SU-DHL-6 (cell line): Measurements from ENCODE around the gene EWSR1.

Source experiments
- H2AFZ ChIP-seq: fragments of 200-600 bp; sonication (generic); 2 replicates; pipeline ENCODE4 v1.6.1; 2014; ENCODE audit warnings: low read depth, mild to moderate bottlenecking, moderate library complexity, mixed read lengths, antibody characterized with exemption, low read length; ENCODE audit not compliant: severe bottlenecking
- H3F3A ChIP-seq: fragments of 200-600 bp; shearing (Covaris generic); 2 replicates; pipeline ENCODE4 v1.6.0; 2016; ENCODE audit warnings: antibody characterized with exemption, mild to moderate bottlenecking; ENCODE audit not compliant: insufficient read depth
- H3K27ac ChIP-seq: fragments of 200-600 bp; sonication (generic); 2 replicates; pipeline ENCODE4 v1.5.1; 2016; ENCODE audit warnings: low read depth, mild to moderate bottlenecking, low read length, moderate library complexity, mixed read lengths
- H3K27me3 ChIP-seq: fragments of 200-600 bp; sonication (generic), shearing (Covaris generic); 2 replicates; pipeline ENCODE4 v1.6.0; 2014; ENCODE audit warnings: mild to moderate bottlenecking, low read length
- H3K36me3 ChIP-seq: fragments of 200-600 bp; sonication (generic); 2 replicates; pipeline ENCODE4 v1.6.1; 2014; ENCODE audit warnings: mild to moderate bottlenecking, low read length, mixed read lengths
- H3K4me2 ChIP-seq: fragments of 300-600, 200-600 bp; shearing (Covaris generic), sonication (generic); 2 replicates; pipeline ENCODE4 v1.6.0; 2014; ENCODE audit warnings: low read length, low read depth, mild to moderate bottlenecking; ENCODE audit not compliant: poor library complexity, severe bottlenecking
- H3K4me3 ChIP-seq: fragments of 200-600 bp; sonication (generic); 2 replicates; pipeline ENCODE4 v1.5.1; 2014; ENCODE audit warnings: antibody characterized with exemption, low read length, mild to moderate bottlenecking, mixed read lengths; ENCODE audit not compliant: insufficient read depth, poor library complexity, severe bottlenecking
- H3K79me2 ChIP-seq: fragments of 200-600 bp; sonication (generic); 2 replicates; pipeline ENCODE4 v1.6.1; 2014; ENCODE audit warnings: mild to moderate bottlenecking, low read length, moderate library complexity; ENCODE audit not compliant: insufficient read depth
- H3K9ac ChIP-seq: fragments of 200-600 bp; sonication (generic); 2 replicates; pipeline ENCODE4 v1.7.0; 2014; ENCODE audit warnings: mild to moderate bottlenecking, low read length
- H3K9me2 ChIP-seq: fragments of 200-600 bp; sonication (generic); replicated peaks from 2 replicates; pipeline ENCODE4 v1.6.1; 2014; ENCODE audit warnings: low read length; ENCODE audit not compliant: insufficient read depth
- H3K9me3 ChIP-seq: fragments of 200-600 bp; sonication (generic); 2 replicates; pipeline ENCODE4 v1.6.1; 2014; ENCODE audit warnings: low read length, mixed read lengths; ENCODE audit not compliant: insufficient read depth
- H4K20me1 ChIP-seq: fragments of 200-600 bp; sonication (generic); 2 replicates; pipeline ENCODE4 v1.6.1; 2014; ENCODE audit warnings: low read depth, mild to moderate bottlenecking, antibody characterized with exemption, low read length, moderate library complexity, mixed read lengths
- EZH2phosphoT487 ChIP-seq: fragments of 200-600 bp; sonication (generic), shearing (Covaris generic); conservative IDR thresholded peaks from 2 replicates; pipeline ENCODE4 v1.6.1; 2018; ENCODE audit warnings: mild to moderate bottlenecking, antibody characterized with exemption, low read length, moderate library complexity, mixed read lengths
- TF ChIP-seq, protein P1 (sequence below): fragments of 200-600 bp; sonication (generic); IDR thresholded peaks from one replicate; pipeline ENCODE4 v1.5.1; 2017; ENCODE audit warnings: antibody characterized with exemption, mild to moderate bottlenecking, low read length, moderate library complexity; ENCODE audit not compliant: insufficient read depth, poor library complexity, severe bottlenecking

EWSR1 gene

DNA sequence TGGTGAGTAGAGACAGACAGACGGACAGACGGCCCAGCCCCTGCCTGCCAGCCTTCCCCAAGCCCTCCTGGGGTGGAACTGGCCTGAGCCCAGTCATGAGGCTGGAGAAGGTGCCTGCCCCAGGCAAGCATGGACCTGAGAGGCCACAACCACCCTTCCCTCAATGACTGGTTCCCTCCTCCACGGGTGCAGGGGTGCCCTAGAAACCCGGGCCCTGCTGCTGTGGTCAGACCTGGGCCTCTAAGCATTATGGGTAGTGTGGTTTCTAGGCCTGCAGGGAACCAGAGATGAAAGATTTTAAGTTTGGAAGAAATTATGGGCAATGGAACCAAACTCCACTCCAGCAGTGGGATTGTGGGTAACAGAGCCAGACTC, 13.8 kb upstream of the EWSR1 start:
- Histone ChIP-seq H3K4me3 (no peak overlapping the region), H2AFZ (no peak overlapping the region), H3K36me3 (no peaks in the 10 kb centered on the region), H3K9ac (no peak overlapping the region), H4K20me1 (no peaks in the 10 kb centered on the region), H3K27me3 (no peaks in the 10 kb centered on the region), H3K9me2 (no peaks in the 10 kb centered on the region), H3K9me3 (no peaks in the 10 kb centered on the region), H3K79me2 (no peaks in the 10 kb centered on the region), H3F3A (no peaks in the 10 kb centered on the region), H3K4me2 (no peak overlapping the region), H3K27ac (no peak overlapping the region)
- no peak for TF ChIP-seq EZH2phosphoT487

DNA sequence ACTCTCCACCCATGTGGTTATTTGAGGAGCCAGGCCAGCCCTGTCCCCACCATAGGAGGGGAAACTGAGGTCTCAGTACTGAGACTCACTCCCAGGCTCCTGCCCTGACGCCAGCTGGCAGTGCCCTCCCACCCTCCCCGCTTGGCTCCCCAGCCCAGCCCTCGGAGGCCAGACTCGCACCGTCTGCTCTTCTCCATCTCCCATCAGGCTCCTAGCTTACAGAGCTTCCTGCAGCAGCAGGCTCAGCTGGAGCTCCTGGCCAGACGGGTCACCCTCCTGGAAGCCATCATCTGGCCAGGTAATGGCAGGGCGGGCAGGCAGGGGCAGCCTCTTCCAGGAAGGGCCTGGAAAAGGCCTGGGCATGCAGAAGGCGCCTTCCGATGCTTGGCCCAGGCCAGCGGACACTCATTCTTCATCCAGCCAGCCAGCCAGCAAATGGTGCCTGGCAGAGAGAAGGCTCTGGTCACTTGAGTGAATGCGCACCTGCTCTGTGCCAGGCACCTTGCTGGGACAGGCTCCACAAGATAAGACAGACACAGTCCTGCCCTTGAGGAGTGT, 12.9 kb upstream of the EWSR1 start:
- Histone ChIP-seq H3K4me3 (no peak overlapping the region), H3K79me2 (no peaks in the 10 kb centered on the region), H4K20me1 (no peaks in the 10 kb centered on the region), H3K27me3 (no peaks in the 10 kb centered on the region), H3K36me3 (no peaks in the 10 kb centered on the region), H2AFZ (no peak overlapping the region), H3K9me3 (no peaks in the 10 kb centered on the region), H3K4me2 (no peak overlapping the region), H3K27ac (no peak overlapping the region), H3K9ac (no peak overlapping the region), H3K9me2 (no peaks in the 10 kb centered on the region), H3F3A (no peaks in the 10 kb centered on the region)
- TF ChIP-seq, protein P1, sequence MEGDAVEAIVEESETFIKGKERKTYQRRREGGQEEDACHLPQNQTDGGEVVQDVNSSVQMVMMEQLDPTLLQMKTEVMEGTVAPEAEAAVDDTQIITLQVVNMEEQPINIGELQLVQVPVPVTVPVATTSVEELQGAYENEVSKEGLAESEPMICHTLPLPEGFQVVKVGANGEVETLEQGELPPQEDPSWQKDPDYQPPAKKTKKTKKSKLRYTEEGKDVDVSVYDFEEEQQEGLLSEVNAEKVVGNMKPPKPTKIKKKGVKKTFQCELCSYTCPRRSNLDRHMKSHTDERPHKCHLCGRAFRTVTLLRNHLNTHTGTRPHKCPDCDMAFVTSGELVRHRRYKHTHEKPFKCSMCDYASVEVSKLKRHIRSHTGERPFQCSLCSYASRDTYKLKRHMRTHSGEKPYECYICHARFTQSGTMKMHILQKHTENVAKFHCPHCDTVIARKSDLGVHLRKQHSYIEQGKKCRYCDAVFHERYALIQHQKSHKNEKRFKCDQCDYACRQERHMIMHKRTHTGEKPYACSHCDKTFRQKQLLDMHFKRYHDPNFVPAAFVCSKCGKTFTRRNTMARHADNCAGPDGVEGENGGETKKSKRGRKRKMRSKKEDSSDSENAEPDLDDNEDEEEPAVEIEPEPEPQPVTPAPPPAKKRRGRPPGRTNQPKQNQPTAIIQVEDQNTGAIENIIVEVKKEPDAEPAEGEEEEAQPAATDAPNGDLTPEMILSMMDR, result no peak
- no peak for TF ChIP-seq EZH2phosphoT487

DNA sequence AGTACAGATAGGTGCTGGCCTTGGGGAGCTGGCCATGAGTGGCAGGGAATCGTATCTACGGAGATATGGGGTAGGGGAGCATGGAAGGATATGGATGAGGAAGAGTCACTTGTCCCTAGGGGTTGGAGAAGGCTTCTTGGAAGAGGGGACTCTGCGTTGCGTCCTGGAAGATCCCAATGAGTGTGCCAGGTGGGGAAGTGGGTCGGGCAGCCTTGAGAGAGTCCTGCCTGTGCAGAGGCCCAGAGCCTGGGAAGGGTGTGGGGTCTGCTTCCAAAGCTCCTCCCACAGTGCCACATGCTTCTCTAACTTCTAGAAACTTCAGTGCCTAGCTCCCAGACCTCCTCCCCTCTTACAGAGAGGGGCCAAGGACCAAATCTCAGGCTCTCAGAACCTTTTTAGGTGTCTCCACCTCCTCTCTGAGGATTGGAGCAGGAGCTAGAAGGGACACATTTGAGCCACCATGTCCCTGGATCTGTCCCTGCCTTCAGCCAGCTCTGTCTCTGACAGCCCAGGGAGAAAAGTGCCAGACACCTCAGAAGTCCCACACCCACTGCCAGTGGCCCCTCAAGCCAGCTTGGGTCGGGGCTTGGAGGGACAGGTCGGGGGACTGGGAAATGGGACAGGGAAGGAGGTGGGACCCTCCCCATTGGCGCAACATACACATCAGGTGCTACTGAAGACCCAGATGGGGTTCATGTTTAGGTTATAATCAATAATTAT, 11.3 kb upstream of the EWSR1 start:
- no peak overlapping the region for H3K4me3 ChIP-seq
- H3K9me2 ChIP-seq, result no peaks in the 10 kb centered on the region
- H2AFZ ChIP-seq, result no peak overlapping the region
- no peaks in the 10 kb centered on the region for H3K9me3 ChIP-seq
- H4K20me1 ChIP-seq, result no peaks in the 10 kb centered on the region
- H3K36me3 ChIP-seq, result no peaks in the 10 kb centered on the region
- no peaks in the 10 kb centered on the region for H3K27me3 ChIP-seq
- TF ChIP-seq EZH2phosphoT487, result no peak
- TF ChIP-seq, protein P1, result no peak
- H3K79me2 ChIP-seq, result no peaks in the 10 kb centered on the region
- no peak overlapping the region for H3K9ac ChIP-seq
- H3K27ac ChIP-seq, result no peak overlapping the region
- H3F3A ChIP-seq, result no peaks in the 10 kb centered on the region
- no peak overlapping the region for H3K4me2 ChIP-seq

DNA sequence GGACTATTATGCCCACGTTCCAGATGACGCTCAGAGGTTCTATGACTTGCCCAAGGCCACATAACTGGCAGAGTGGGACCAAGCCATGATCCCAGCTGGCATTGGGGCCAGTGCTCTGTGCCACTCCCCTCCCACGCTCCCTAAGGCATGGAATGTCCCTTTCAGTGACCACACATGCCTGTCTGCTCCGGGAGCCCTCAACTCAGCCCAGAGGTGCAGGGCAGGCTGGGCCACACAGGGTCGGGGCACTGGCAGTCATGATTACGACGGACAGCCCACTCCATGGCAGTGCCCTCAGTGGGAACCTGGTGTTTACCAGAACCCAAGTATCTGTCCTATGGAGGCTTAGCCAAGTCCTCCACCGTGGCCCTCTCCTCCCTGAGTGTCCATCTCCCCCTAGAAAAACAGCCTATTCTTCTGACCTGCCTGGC, 10.3 kb upstream of the EWSR1 start:
- TF ChIP-seq EZH2phosphoT487, result no peak
- TF ChIP-seq, protein P1, result no peak
- no peaks in the 10 kb centered on the region for H3K9me3 ChIP-seq
- no peak overlapping the region for H3K4me3 ChIP-seq
- no peak overlapping the region for H3K27ac ChIP-seq
- no peaks in the 10 kb centered on the region for H4K20me1 ChIP-seq
- no peaks in the 10 kb centered on the region for H3F3A ChIP-seq
- no peaks in the 10 kb centered on the region for H3K36me3 ChIP-seq
- H3K4me2 ChIP-seq, result no peak overlapping the region
- no peaks in the 10 kb centered on the region for H3K79me2 ChIP-seq
- H3K9me2 ChIP-seq, result no peaks in the 10 kb centered on the region
- H3K27me3 ChIP-seq, result no peaks in the 10 kb centered on the region
- no peak overlapping the region for H2AFZ ChIP-seq
- H3K9ac ChIP-seq, result no peak overlapping the region
